K562 (cell line): Measurements from ENCODE around the gene PRR36. TPM values are rescaled to one million over a fixed set of nuclear protein-coding genes. Genes with fewer than 3 reads are reported as not detected.

Experiments
- BCOR ChIP-seq: fragments of 450-650 bp; IDR thresholded peaks from 2 replicates; pipeline ENCODE4 v1.6.1; 2016
- BRF1 ChIP-seq: IDR thresholded peaks from 3 replicates; pipeline ENCODE4 v1.6.1; 2011; ENCODE audit warnings: borderline replicate concordance, mild to moderate bottlenecking; ENCODE audit not compliant: insufficient read length; ENCODE audit errors: extremely low read depth
- CUX1 ChIP-seq: fragments of 200-800 bp; sonication (Bioruptor generic); IDR thresholded peaks from 2 replicates; pipeline ENCODE4 v1.6.1; 2016; ENCODE audit warnings: missing genetic modification characterization, missing compliant biosample characterization
- ETS2 ChIP-seq: IDR thresholded peaks from 2 replicates; pipeline ENCODE4 v1.6.1; 2016; ENCODE audit warnings: borderline replicate concordance, missing genetic modification characterization, mild to moderate bottlenecking, moderate library complexity, missing compliant biosample characterization; ENCODE audit not compliant: poor library complexity, severe bottlenecking
- FOXP4 ChIP-seq: sonication (generic); formaldehyde crosslinking; IDR thresholded peaks from 2 replicates; pipeline ENCODE4 v1.8.0; 2022; ENCODE audit warnings: mild to moderate bottlenecking, missing genetic modification reagents, borderline replicate concordance
- MAX ChIP-seq: sonication (generic); formaldehyde crosslinking; IDR thresholded peaks from 2 replicates; pipeline ENCODE4 v1.9.0; 2022; ENCODE audit warnings: mild to moderate bottlenecking, missing genetic modification reagents
- NRF1 ChIP-seq, 2 experiments: fragments of 450-650 bp; IDR thresholded peaks in 1 of 2; conservative IDR thresholded peaks in 1 of 2; 2 replicates each; pipeline ENCODE4 v1.6.1; 2014; ENCODE audit warnings: mild to moderate bottlenecking in 2 of 2
- PHF20 ChIP-seq: fragments of 450-650 bp; IDR thresholded peaks from 2 replicates; pipeline ENCODE4 v1.6.1; 2018; ENCODE audit not compliant: partially characterized antibody
- PRPF4 ChIP-seq: fragments of 200-400 bp; formaldehyde crosslinking; IDR thresholded peaks from one replicate; pipeline ENCODE4 v1.6.1; 2017; ENCODE audit warnings: low read length, low read depth, mild to moderate bottlenecking; ENCODE audit not compliant: insufficient read depth, poor library complexity, severe bottlenecking
- RBM25 ChIP-seq: fragments of 200-400 bp; formaldehyde crosslinking; IDR thresholded peaks from 2 replicates; pipeline ENCODE4 v1.6.1; 2018; ENCODE audit warnings: low read length, low read depth, moderate library complexity; ENCODE audit not compliant: severe bottlenecking
- RBM39 ChIP-seq: fragments of 200-400 bp; formaldehyde crosslinking; optimal IDR thresholded peaks from 2 replicates; pipeline ENCODE3; 2018; ENCODE audit warnings: low read depth, low read length
- TEAD4 ChIP-seq, 2 experiments: sonication (generic) in 1 of 2; formaldehyde crosslinking in 1 of 2; IDR thresholded peaks; 2 replicates each; pipeline versions ENCODE4 v1.6.1 to v1.8.0; 2012 to 2022; ENCODE audit warnings: borderline replicate concordance in 1 of 2, inconsistent platforms in 1 of 2, low read length in 1 of 2, mild to moderate bottlenecking in 1 of 2, missing genetic modification reagents in 1 of 2
- TFE3 ChIP-seq: fragments of 450-650 bp; formaldehyde crosslinking; IDR thresholded peaks from 2 replicates; pipeline ENCODE4 v1.4.0; 2020; ENCODE audit warnings: mild to moderate bottlenecking, mixed read lengths
- ZBTB26 ChIP-seq: fragments of 450-650 bp; formaldehyde crosslinking; IDR thresholded peaks from 2 replicates; pipeline ENCODE4 v1.4.0; 2022; ENCODE audit warnings: missing genetic modification characterization
- ZNF766 ChIP-seq: fragments of 200-800 bp; sonication (Bioruptor generic); conservative IDR thresholded peaks from 2 replicates; pipeline ENCODE4 v1.6.1; 2016; ENCODE audit warnings: missing genetic modification characterization, missing compliant biosample characterization
- polyA plus RNA-seq, 8 experiments: library from polyadenylated mRNA; depleted of rRNA in 4 of 8; stranded (reverse) in 5 of 8; unstranded in 3 of 8; fragments of >200 nt; fragmentation: Nextera tagmentation in 2 of 8; fragmentation: Illumina TruSeq in 1 of 8; extraction: Ambion mirVana in 2 of 8; extraction: Trizol in 1 of 8; gene quantifications; 2 replicates each; pipeline versions ENCODE4 v1.2.1 to v1.2.3, GENCODE V29; 2011 to 2014; ENCODE audit warnings: inconsistent platforms in 1 of 8, missing spikeins in 1 of 8
- total RNA-seq, 7 experiments: library from RNA; depleted of rRNA in 6 of 7; stranded (reverse); fragments of >200 nt in 6 of 7; fragmentation: Illumina TruSeq in 2 of 7; extraction: Trizol in 2 of 7; gene quantifications; 2 replicates each; pipeline versions ENCODE4 v1.2.1 to v1.2.3, GENCODE V29; 2011 to 2021; ENCODE audit warnings: low replicate concordance in 1 of 7

Gene PRR36
- total and polyA plus RNA-seq, 9 of the 15 experiments (the other 6 are each of a cell fraction or from before 2014, with no cell fraction given): 0.05 to 0.42 (median 0.06) TPM; not detected in 6

- TF ChIP-seq FOXP4 (CRISPR knock-in tag) (no peak), PHF20 (no peak), TFE3 (CRISPR knock-in tag) (no peak), ETS2 (tag) (no peak), RBM25 (peak; percentile 65), RBM39 (no peak), TEAD4 (IDR thresholded peaks at IDR 0.05; ENCODE audit: low read length) (no peak), TEAD4 (CRISPR knock-in tag; IDR thresholded peaks at IDR 0.05; ENCODE audit: borderline replicate concordance) (peak; percentile 17; the same call in 1 of the 2 replicates), ZNF766 (CRISPR knock-in tag) (peak; percentile 88), BRF1 (no peak), CUX1 (CRISPR knock-in tag) (no peak), NRF1 (conservative IDR thresholded peaks at IDR 0.05 in 1 of 2, IDR thresholded peaks at IDR 0.05 in 1 of 2) (no peak), MAX (no peak), ZBTB26 (CRISPR knock-in tag) (no peak), BCOR (peak; percentile 75), PRPF4 (no peak)
Measured at GRCh38 chr19:7918615-7919421, 44.6 kb upstream of the PRR36 start (continued).
